HepG2 (cell line): ENCODE results near the gene PLSCR3. TPM values are rescaled to one million over a fixed set of nuclear protein-coding genes. Genes with fewer than 3 reads are reported as not detected.

ENCODE experiments used
- DR1 ChIP-seq: sonication (generic); formaldehyde crosslinking; IDR thresholded peaks from 2 replicates; pipeline ENCODE4 v1.8.0; 2021; ENCODE audit warnings: mild to moderate bottlenecking, missing genetic modification reagents, inconsistent platforms
- GATA4 ChIP-seq: sonication (generic); IDR thresholded peaks from 2 replicates; pipeline ENCODE4 v1.6.1; 2016; ENCODE audit warnings: antibody characterized with exemption, low read depth, borderline replicate concordance
- GZF1 ChIP-seq: sonication (generic); formaldehyde crosslinking; IDR thresholded peaks from 2 replicates; pipeline ENCODE4 v1.5.1; 2020; ENCODE audit warnings: mild to moderate bottlenecking, missing genetic modification reagents
- HDAC1 ChIP-seq: sonication (generic); formaldehyde crosslinking; IDR thresholded peaks from 2 replicates; pipeline ENCODE4 v1.5.1; 2020; ENCODE audit warnings: mild to moderate bottlenecking, missing genetic modification reagents
- HMGXB4 ChIP-seq, 2 experiments: sonication (generic) in 1 of 2; formaldehyde crosslinking in 1 of 2; IDR thresholded peaks; 2 replicates each; pipeline versions ENCODE4 v1.4.0 to v1.6.1; 2018 to 2020; ENCODE audit warnings: missing genetic modification reagents in 2 of 2, borderline replicate concordance in 1 of 2, low read depth in 1 of 2, mild to moderate bottlenecking in 1 of 2, missing biosample characterization in 1 of 2
- LCORL ChIP-seq, 2 experiments: fragments of 450-650 bp in 1 of 2; sonication (generic) in 1 of 2; formaldehyde crosslinking in 1 of 2; IDR thresholded peaks; 2 replicates each; pipeline versions ENCODE4 v1.5.0 to v1.6.1; 2017 to 2020; ENCODE audit warnings: antibody characterized with exemption in 1 of 2, missing genetic modification reagents in 1 of 2
- NFE2L1 ChIP-seq: sonication (generic); formaldehyde crosslinking; IDR thresholded peaks from 2 replicates; pipeline ENCODE4 v1.4.0; 2020; ENCODE audit warnings: missing genetic modification reagents, mild to moderate bottlenecking, borderline replicate concordance
- NFE2L2 ChIP-seq: fragments of 150-350 bp; IDR thresholded peaks from 2 replicates; pipeline ENCODE4 v1.6.1; 2014; ENCODE audit warnings: low read length
- NR1H2 ChIP-seq: sonication (generic); formaldehyde crosslinking; IDR thresholded peaks from 2 replicates; pipeline ENCODE4 v1.8.1; 2022; ENCODE audit warnings: low read depth, missing genetic modification reagents, borderline replicate concordance
- PPARG ChIP-seq: conservative IDR thresholded peaks from 2 replicates; pipeline ENCODE4 v1.6.1; 2016; ENCODE audit warnings: missing biosample characterization, missing genetic modification reagents
- SAP130 ChIP-seq: IDR thresholded peaks from 2 replicates; pipeline ENCODE4 v1.6.1; 2016; ENCODE audit warnings: low read depth
- SIX1 ChIP-seq: sonication (generic); formaldehyde crosslinking; IDR thresholded peaks from 2 replicates; pipeline ENCODE4 v1.4.0; 2020; ENCODE audit warnings: missing genetic modification reagents, borderline replicate concordance
- SMARCE1 ChIP-seq: fragments of 450-650 bp; IDR thresholded peaks from 2 replicates; pipeline ENCODE4 v1.6.1; 2017; ENCODE audit warnings: borderline replicate concordance
- TFDP1 ChIP-seq: IDR thresholded peaks from 2 replicates; pipeline ENCODE4 v1.6.1; 2016; ENCODE audit warnings: missing compliant biosample characterization, missing genetic modification reagents, borderline replicate concordance
- ZFP90 ChIP-seq: sonication (generic); formaldehyde crosslinking; IDR thresholded peaks from 2 replicates; pipeline ENCODE4 v1.8.0; 2022; ENCODE audit warnings: missing genetic modification reagents, mild to moderate bottlenecking, inconsistent platforms, borderline replicate concordance
- ZGPAT ChIP-seq: IDR thresholded peaks from 2 replicates; pipeline ENCODE4 v1.6.1; 2016; ENCODE audit warnings: mild to moderate bottlenecking
- ZKSCAN1 ChIP-seq: fragments of 150-350 bp; IDR thresholded peaks from 2 replicates; pipeline ENCODE4 v1.6.1; 2014; ENCODE audit warnings: low read length
- ZNF124 ChIP-seq: sonication (generic); formaldehyde crosslinking; IDR thresholded peaks from 2 replicates; pipeline ENCODE4 v1.4.0; 2020; ENCODE audit warnings: missing genetic modification reagents
- ZNF205 ChIP-seq: IDR thresholded peaks from 2 replicates; pipeline ENCODE4 v1.6.1; 2018; ENCODE audit warnings: missing biosample characterization, missing genetic modification reagents
- ZNF619 ChIP-seq: sonication (generic); formaldehyde crosslinking; IDR thresholded peaks from 2 replicates; pipeline ENCODE4 v1.4.0; 2020; ENCODE audit warnings: mild to moderate bottlenecking, missing genetic modification reagents
- ZNF792 ChIP-seq: IDR thresholded peaks from 2 replicates; pipeline ENCODE4 v1.6.1; 2016
- polyA plus RNA-seq, 8 experiments: library from polyadenylated mRNA; depleted of rRNA in 3 of 8; stranded (reverse) in 7 of 8; unstranded in 1 of 8; fragments of >200 nt; fragmentation: Illumina TruSeq in 4 of 8; extraction: Trizol in 4 of 8; gene quantifications; 2 replicates each; pipeline versions ENCODE4 v1.2.1 to v1.2.3, GENCODE V29; 2011 to 2016; ENCODE audit warnings: low read depth in 4 of 8, missing spikeins in 1 of 8, mixed read lengths in 1 of 8; ENCODE audit not compliant: insufficient read depth in 1 of 8
- total RNA-seq, 5 experiments: library from RNA; depleted of rRNA; stranded (reverse); fragments of >200 nt; fragmentation: Illumina TruSeq; extraction: Trizol; gene quantifications; 2 replicates each; pipeline ENCODE4 v1.2.3, GENCODE V29; 2016; ENCODE audit warnings: low read depth in 1 of 5
- TF ChIP-seq, protein P1 (sequence below): sonication (generic); formaldehyde crosslinking; IDR thresholded peaks from 2 replicates; pipeline ENCODE4 v1.4.0; 2020; ENCODE audit warnings: mild to moderate bottlenecking, missing genetic modification reagents
- TF ChIP-seq, protein P2 (sequence below): sonication (generic); formaldehyde crosslinking; IDR thresholded peaks from 2 replicates; pipeline ENCODE4 v1.4.0; 2020; ENCODE audit warnings: missing genetic modification reagents

The PLSCR3 gene
- total and polyA plus RNA-seq, 2 of the 13 experiments (the other 11 are each of a cell fraction or from before 2014, with no cell fraction given), result 5.6 to 6.2 TPM

- TF ChIP-seq ZNF205, result no peak
- TF ChIP-seq ZNF792 (CRISPR knock-in tag), result no peak
- TF ChIP-seq ZNF124 (CRISPR knock-in tag), result no peak
- peak; percentile 36; the same call in 1 of the 2 replicates for TF ChIP-seq ZFP90 (CRISPR knock-in tag)
- TF ChIP-seq GZF1 (CRISPR knock-in tag), result 0 out of 2 replicates have a peak, but pooled peaks have one; percentile 35
- peak in 1 of 2 experiments; percentile 48; a peak in 1 of 4 replicates for TF ChIP-seq HMGXB4 (CRISPR knock-in tag; IDR thresholded peaks at IDR 0.05; ENCODE audit: borderline replicate concordance in 1 of 2, low read depth in 1 of 2)
- peak; percentile 43 for TF ChIP-seq SAP130 (CRISPR knock-in tag)
- no peak for TF ChIP-seq NFE2L1 (CRISPR knock-in tag)
- TF ChIP-seq NFE2L2, result no peak
- TF ChIP-seq, protein P1, sequence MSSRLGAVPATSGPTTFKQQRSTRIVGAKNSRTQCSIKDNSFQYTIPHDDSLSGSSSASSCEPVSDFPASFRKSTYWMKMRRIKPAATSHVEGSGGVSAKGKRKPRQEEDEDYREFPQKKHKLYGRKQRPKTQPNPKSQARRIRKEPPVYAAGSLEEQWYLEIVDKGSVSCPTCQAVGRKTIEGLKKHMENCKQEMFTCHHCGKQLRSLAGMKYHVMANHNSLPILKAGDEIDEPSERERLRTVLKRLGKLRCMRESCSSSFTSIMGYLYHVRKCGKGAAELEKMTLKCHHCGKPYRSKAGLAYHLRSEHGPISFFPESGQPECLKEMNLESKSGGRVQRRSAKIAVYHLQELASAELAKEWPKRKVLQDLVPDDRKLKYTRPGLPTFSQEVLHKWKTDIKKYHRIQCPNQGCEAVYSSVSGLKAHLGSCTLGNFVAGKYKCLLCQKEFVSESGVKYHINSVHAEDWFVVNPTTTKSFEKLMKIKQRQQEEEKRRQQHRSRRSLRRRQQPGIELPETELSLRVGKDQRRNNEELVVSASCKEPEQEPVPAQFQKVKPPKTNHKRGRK (CRISPR knock-in tag), result no peak
- TF ChIP-seq GATA4, result no peak; the same call in 1 of the 2 replicates
- no peak for TF ChIP-seq DR1
- peak; percentile 42; the same call in 1 of the 2 replicates for TF ChIP-seq ZGPAT (CRISPR knock-in tag)
- no peak for TF ChIP-seq ZKSCAN1
- TF ChIP-seq NR1H2, result no peak
- TF ChIP-seq SIX1 (CRISPR knock-in tag), result no peak
- TF ChIP-seq HDAC1 (CRISPR knock-in tag), result peak; percentile 50; the same call in 1 of the 2 replicates
- TF ChIP-seq, protein P2, sequence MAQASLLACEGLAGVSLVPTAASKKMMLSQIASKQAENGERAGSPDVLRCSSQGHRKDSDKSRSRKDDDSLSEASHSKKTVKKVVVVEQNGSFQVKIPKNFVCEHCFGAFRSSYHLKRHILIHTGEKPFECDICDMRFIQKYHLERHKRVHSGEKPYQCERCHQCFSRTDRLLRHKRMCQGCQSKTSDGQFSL (CRISPR knock-in tag), result no peak
- TF ChIP-seq SMARCE1, result no peak
- no peak for TF ChIP-seq LCORL (IDR thresholded peaks at IDR 0.05)
- peak; percentile 75; the same call in 1 of the 2 replicates for TF ChIP-seq LCORL (CRISPR knock-in tag; IDR thresholded peaks at IDR 0.05)
- no peak for TF ChIP-seq PPARG (CRISPR knock-in tag)
- no peak for TF ChIP-seq ZNF619 (CRISPR knock-in tag)
- TF ChIP-seq TFDP1 (CRISPR knock-in tag), result no peak
Observed at GRCh38 chr17:7380855-7381683, 13.3 kb downstream of the PLSCR3 start, which contains the start of gene TNK1 (continued).
